Testis (tissue), 2 donors: ENCODE measurements around the gene TBCA.

Experiments
- POLR2A ChIP-seq: fragments of 450-650 bp; IDR thresholded peaks from one replicate; pipeline ENCODE4 v1.6.1; 2017; ENCODE audit warnings: antibody characterized with exemption, mild to moderate bottlenecking, moderate library complexity
- TF ChIP-seq, protein P1 (sequence below), 3 experiments: fragments of 450-650 bp in 2 of 3; fragments of 200-600 bp in 1 of 3; sonication (generic) in 1 of 3; IDR thresholded peaks; one replicate each; pipeline ENCODE4 v1.5.1; 2016 to 2019; ENCODE audit warnings: antibody characterized with exemption in 3 of 3, mild to moderate bottlenecking in 2 of 3, moderate library complexity in 1 of 3

DNA sequence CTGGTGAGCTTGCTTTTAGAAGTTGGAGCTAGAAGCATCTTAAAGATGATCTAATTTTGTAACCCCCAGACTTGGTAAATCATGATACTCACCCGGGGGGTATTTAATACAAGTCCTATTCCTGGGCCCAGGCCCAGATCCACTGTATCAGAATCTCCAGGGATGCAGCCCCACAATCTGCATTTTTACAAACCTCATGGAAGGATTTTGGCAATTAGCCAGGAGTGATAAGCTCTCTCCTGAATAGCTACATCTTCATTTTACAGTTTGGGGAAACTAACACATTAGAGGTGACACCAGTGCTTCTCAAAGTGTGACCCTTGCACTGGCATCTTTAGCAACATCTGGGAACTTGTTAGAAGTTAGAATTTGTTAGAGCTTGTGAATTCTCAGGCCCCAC is 106.5 kb downstream of the TBCA start:
- TF ChIP-seq, protein P1, sequence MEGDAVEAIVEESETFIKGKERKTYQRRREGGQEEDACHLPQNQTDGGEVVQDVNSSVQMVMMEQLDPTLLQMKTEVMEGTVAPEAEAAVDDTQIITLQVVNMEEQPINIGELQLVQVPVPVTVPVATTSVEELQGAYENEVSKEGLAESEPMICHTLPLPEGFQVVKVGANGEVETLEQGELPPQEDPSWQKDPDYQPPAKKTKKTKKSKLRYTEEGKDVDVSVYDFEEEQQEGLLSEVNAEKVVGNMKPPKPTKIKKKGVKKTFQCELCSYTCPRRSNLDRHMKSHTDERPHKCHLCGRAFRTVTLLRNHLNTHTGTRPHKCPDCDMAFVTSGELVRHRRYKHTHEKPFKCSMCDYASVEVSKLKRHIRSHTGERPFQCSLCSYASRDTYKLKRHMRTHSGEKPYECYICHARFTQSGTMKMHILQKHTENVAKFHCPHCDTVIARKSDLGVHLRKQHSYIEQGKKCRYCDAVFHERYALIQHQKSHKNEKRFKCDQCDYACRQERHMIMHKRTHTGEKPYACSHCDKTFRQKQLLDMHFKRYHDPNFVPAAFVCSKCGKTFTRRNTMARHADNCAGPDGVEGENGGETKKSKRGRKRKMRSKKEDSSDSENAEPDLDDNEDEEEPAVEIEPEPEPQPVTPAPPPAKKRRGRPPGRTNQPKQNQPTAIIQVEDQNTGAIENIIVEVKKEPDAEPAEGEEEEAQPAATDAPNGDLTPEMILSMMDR (IDR thresholded peaks at IDR 0.05) = no peak
- no peak for TF ChIP-seq POLR2A
